Ammon's horn (tissue), 1 donor: Measurements from ENCODE around the gene CRACR2B.

Experiments used
- DNase-seq: peaks from one replicate; pipeline ENCODE4 v3.0.0-alpha.2; 2016; ENCODE audit warnings: low spot score

The CRACR2B gene

GRCh38 chr11:827897-828192 is at the start of gene CRACR2B:
CRACR2B (plus strand) TSS chr11:827919; CDS start chr11:828608, 689 bp downstream.
- no peak for DNase-seq

DNA sequence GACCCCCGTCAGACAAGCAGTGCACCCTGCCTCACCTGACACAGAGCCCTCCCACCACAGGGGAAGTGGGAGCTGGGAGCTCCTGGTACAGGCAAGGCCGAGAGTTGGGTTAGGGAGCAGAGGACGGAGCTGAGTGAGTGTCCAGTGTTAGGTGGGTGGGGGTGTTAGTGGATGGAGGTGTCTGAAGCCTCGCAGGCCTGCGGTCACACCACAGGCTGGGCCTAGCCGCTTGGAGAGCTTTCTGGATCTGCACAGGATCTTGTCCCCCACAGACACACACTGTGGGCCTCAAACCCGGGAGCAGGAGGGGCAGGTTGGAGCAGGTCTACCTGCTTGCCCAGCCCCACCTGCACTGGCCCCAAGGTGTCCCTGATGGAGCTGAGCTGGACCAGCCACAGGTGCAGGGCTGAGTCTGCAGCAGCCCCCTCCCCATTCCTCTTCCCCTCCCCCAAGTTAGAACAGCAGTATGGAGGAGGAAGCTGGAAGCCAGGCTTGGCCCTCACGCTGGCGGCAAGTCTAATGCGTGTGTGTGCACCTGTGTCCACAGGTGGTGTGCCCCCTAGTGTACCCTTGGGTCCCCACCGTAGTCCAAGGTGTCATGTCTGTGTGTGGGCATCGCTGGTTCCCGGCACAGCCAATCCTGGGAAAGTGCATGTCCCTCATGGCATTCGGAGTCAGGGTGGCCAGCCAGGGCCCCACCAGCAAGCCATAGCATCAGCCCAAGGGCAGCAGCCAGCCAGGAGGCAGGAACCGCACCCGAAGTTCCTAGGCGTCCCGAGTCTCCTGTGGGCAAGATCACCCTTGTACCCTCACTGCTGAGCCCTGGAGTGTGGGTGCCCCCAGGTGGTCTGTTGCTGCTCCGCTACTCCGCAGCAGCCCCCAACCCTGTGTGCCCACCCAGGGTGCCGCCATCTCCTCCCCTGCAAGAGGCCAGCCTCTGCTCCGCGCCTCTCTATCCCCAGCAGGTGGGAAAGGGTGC is 48.5 kb upstream of the CRACR2B start:
- no peak for DNase-seq

- no peak for DNase-seq
Measured at GRCh38 chr11:779955-780532, 47.7 kb upstream of the CRACR2B start.

GRCh38 chr11:782264-783174 is 45.2 kb upstream of the CRACR2B start:
- no peak for DNase-seq

DNA sequence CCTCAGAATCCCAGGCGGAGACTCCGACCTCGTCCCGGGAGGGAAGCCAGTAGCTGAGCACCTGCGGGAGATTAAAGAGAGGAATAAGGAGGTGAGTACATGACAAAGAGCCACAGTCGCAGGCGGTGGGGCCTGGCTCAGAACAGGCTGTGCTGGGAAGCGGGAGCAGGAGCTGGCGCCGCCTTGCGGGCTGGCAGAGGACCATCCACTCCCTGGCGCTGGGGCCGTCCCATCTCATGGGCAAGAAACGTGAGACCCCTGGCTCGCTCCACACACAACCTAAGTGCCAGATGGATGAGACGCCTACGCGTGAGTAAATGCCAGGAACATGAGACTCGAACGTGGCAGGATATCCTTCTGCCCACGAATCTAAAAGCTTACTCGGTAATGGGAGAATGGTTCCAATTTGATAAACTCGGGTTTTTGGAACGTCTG is 44.1 kb upstream of the CRACR2B start:
- DNase-seq: peak; percentile 92

- DNase-seq: no peak
Measured at GRCh38 chr11:786235-787083, 41.3 kb upstream of the CRACR2B start.

GRCh38 chr11:787084-787675 is 40.5 kb upstream of the CRACR2B start:
- DNase-seq: no peak

DNA sequence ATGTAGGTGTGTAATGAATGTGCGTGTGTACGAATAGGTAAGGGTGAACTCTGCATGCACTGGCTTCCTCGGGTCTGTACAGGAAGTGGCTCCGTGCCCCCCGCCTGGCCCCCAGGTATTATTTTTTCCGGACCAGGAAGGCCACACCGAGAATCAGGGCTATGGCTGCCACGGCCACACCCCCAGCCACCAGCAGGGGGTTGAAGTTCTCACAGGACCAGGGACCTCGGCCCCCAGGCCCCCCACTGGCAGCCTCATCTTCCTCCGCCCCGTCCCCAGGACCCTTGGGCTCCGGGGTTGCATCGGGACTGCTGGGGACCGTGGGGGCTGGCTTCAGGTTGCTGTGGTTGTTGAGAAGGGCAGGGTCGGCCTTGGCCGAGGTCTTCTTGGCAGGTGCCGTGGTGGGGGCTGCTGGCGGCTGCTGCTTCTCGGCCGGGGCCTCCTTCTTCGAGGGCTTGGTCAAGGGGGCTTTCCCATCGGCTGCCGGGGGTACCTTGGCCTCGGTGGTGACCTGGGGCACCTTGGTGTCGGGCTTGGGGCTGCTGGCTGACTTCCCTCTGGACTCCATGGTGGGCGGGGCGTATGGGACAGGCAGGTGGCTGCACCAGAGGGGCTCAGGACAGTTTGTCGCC is 39.6 kb upstream of the CRACR2B start:
- DNase-seq: no peak

- DNase-seq: no peak
Measured at GRCh38 chr11:788953-789940, 38.5 kb upstream of the CRACR2B start.

DNA sequence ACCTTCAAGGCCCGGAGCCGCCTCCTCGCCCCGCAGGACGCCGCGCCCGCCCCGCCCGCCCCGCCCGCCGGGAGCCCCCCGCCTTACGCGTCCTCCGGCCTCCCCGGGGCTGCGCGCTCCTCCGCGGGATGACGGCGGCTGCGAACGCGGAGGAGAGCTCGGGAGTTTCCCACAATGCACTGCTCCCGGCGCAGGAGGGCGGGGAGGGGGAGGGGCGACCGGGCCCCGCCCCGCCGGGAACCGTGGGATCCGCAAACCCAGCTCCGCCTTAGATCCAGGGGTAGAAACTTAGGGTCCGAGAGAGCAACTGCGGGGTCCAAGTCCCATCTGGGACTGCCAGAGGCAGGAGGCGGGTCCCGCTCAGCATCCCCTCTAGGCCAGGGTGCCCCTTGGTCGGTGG is 37.8 kb upstream of the CRACR2B start, which contains the start of gene CEND1:
TSS of gene CEND1 (minus strand) at position 148 of the 400 bp plus-strand sequence. CDS start 1,514 bp downstream, outside the sequence.
- DNase-seq: peak; percentile 74

GRCh38 chr11:790721-791564 is 36.8 kb upstream of the CRACR2B start:
- DNase-seq: no peak

DNA sequence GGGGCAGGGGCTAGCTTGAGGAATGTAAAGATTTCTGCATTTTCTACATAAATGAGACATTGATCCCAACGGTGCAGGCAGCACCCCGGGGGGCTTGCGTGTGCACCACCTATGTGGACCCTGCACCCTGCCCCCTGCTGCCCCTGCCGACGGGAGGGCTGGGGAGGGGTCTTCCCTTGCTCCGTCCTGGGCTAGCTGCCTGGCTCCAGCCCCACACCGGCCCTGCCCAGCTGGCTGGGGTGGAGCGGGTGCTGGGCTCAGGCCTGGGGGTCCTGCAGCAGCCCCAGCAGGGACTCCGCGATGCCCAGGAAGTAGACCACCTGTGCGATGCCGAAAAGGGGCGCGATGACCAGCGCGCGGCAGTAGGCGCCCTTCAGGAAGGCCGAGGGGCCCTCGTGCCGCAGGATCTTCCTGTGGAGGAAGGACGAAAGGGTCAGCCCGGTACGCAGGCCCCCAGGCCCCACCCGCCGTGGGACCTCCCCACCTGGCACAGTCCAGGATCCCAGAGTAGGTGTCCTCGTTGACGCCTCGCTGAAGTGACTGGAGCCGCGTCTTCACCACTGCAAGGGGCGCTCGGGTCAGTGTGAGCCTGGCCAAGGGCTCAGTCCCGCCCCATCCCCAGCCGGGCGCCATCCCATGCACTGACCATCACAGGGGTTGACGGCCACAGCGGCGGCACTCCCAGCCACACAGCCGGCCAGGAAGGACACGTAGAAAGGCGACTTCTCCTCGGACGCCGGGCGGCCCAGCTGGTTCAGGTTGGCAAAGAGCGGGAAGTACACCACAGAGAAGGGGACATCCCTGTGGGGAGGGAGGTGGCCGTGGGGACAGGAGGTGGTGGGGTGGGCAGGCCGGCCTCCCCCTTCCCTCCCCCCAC is 35.8 kb upstream of the CRACR2B start:
- DNase-seq: no peak

- no peak for DNase-seq
Measured at GRCh38 chr11:792535-792821, 35.2 kb upstream of the CRACR2B start.

- no peak for DNase-seq
Measured at GRCh38 chr11:792873-793272, 34.8 kb upstream of the CRACR2B start.

DNA sequence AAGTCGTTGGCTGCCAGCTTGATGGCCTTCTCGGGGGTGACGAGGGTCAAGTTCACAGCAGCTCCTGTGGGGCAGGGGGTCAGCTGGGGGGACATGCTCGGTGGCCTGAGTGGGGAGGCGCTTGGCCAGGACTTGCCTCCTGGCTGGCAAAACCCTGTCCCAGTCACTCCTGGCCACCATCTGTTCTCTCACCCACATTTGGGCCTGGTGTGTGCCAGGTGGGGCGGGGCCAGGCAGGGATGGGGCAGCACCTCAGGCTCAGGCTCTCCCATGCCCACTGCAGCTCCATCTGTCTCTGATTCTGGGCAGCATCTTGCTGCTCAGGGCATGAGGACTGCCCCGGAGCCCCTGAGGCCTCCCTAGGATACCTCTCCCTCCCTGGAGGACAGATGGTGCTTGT is 34.2 kb upstream of the CRACR2B start:
- no peak for DNase-seq

DNA sequence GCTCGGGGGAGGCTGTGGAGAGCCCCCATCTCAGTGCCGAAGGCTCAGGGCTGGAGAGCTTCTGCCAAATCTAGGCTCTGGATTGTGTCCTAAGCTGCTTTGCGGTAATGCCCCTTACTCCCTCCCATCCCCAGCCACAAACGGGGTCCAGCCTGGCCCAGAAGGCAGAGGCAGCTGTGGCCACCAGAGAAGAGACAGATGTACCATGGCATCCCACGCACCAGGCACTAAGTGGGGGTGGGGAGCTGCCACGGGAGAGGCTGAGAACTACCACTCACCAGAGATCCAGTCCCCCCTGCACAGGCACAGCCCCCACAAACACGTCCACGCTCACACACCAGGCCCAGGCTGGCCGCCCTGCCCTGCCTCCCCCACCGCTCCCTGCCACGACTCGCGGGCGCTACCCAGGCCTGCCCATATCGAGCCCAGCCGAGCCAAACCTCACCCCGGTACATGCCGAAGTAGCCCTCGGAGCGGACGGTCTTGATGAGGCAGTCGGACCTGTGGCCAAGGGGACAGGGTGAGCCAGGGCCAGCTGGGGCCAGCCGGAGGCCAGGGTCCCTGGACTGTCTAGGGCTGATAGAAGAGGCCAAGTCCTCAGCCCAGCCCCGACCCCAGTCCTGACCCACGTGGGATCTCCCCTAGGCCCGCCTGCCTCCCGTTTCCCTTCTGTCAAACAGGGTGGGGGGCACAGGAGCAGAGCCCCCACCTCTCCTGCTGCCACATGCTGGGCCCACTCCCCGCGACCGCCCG is 33.5 kb upstream of the CRACR2B start:
- DNase-seq: no peak
